ENCODE data around the gene C19orf73. TPM values are rescaled to one million over a fixed set of nuclear protein-coding genes. Genes with fewer than 3 reads are reported as not detected.
A peak's percentile ranks its signal among the peaks of the same experiment; 100 is the strongest.

The C19orf73 gene
- total and polyA plus RNA-seq, 9 of the 15 experiments (the other 6 are each of a cell fraction or from before 2014, with no cell fraction given): 0.08 to 7.4 (median 1.4) TPM

GRCh38 chr19:49113762-49114629 lies 4.9 kb downstream of the C19orf73 start, which contains the start of gene LIN7B (continued):
- TF ChIP-seq ELF2 (CRISPR knock-in tag; IDR thresholded peaks at IDR 0.05): no peak
- 0 out of 2 replicates have a peak, but pooled peaks have one; percentile 22 for TF ChIP-seq AFF4 (CRISPR knock-in tag; IDR thresholded peaks at IDR 0.05)
- TF ChIP-seq FOXM1 (IDR thresholded peaks at IDR 0.05; ENCODE audit: low read depth): no peak
- peak; percentile 54; the same call in 1 of the 2 replicates for TF ChIP-seq FOXM1 (CRISPR knock-in tag; IDR thresholded peaks at IDR 0.05; ENCODE audit: low read depth)
- no peak for TF ChIP-seq MTA1 (IDR thresholded peaks at IDR 0.05; ENCODE audit: borderline replicate concordance)
- TF ChIP-seq MXD1 (CRISPR knock-in tag; IDR thresholded peaks at IDR 0.05; ENCODE audit: borderline replicate concordance, poor library complexity, severe bottlenecking): no peak
- no peak for TF ChIP-seq ZNF347 (CRISPR knock-in tag; IDR thresholded peaks at IDR 0.05; ENCODE audit: low read depth)
- TF ChIP-seq CBX3 (IDR thresholded peaks at IDR 0.05; ENCODE audit: borderline replicate concordance in 1 of 2, low read length in 2 of 2): no peak
- no peak for TF ChIP-seq ZKSCAN1 (IDR thresholded peaks at IDR 0.05; ENCODE audit: low read depth, low read length)
- no peak for TF ChIP-seq ZNF778 (CRISPR knock-in tag; IDR thresholded peaks at IDR 0.05)
- peak; percentile 25 for TF ChIP-seq NFYB (IDR thresholded peaks at IDR 0.05; ENCODE audit: extremely low read depth, insufficient read length)
- TF ChIP-seq FOXO4 (CRISPR knock-in tag; IDR thresholded peaks at IDR 0.05): no peak
- TF ChIP-seq RNF219 (CRISPR knock-in tag; IDR thresholded peaks at IDR 0.05): no peak
- TF ChIP-seq XRCC5 (IDR thresholded peaks at IDR 0.05; ENCODE audit: low read depth, low read length): 0 out of 2 replicates have a peak, but pooled peaks have one; percentile 48
- no peak for TF ChIP-seq HES1 (IDR thresholded peaks at IDR 0.05; ENCODE audit: low read depth)
- TF ChIP-seq HNRNPL (IDR thresholded peaks at IDR 0.05; ENCODE audit: low read depth, low read length): no peak

Measured in K562 (cell line).